HG03025 (cell line): ENCODE data around the gene STK32B.

Experiments
- ATAC-seq: cut with Tn5 transposase; IDR thresholded peaks from one replicate; pipeline ENCODE4 v1.9.1; 2021; ENCODE audit warnings: mild to moderate bottlenecking, moderate library complexity; ENCODE audit not compliant: unreplicated experiment, low FRiP score

STK32B gene

DNA sequence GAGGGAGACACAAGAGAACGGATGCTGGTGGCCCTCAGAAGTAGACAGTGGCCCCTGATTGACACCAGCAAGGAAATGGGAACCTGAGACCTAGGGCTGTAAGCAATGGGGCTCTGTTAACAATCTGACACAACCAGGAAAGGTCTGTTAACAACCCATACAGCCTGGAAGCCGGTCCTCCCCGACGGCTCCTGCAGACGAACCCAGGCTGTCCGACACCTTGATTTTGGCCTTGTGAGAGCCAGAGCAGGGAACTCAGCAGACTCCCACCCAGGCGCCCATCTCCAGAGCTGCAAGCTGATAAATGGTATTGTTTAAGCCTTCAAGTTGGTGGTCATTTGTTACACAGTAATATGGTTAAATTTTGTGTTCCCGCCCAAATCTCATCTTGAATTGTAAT lies 21.8 kb upstream of the STK32B start:
- no peak for ATAC-seq

DNA sequence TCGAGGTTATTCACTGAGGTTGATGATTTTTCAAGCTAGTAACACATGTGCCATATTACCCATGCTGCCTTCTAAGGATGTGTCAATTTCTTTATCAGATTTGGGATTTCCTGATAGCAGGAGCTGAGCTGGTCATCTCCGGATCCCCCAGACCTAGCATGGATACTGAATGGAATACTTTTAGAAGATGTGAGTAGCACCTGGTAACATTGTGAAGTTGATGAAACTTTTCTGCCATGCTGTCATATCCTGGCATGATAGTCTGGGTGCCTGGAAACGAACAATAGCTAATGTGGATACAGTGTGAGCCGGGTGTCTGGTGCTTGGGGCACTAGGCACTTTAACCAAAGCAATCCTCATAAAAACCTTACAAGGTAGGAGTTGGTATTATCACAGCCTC lies 21.1 kb upstream of the STK32B start:
- ATAC-seq, result no peak

GRCh38 chr4:5030927-5031326 lies 20.4 kb upstream of the STK32B start:
- ATAC-seq, result no peak

DNA sequence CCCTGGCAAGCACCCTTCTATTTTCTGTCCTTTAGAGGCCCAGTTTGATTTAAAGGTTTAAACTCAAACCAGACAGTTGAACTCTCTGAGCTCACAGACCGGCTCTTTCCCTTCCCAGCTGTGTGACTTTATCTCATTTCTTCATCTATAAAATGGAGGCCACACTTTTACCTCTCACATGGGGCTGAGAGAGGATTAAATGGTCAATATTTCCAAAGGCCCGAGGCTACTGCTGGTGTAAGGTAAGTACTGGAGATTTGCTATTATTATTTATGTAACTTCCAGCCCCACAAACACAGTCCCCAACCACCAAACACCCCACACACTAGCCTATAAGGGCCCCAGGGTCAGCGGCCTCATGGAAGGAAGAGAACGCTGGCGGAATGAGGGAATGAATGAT lies 18.5 kb upstream of the STK32B start:
- ATAC-seq, result no peak

- no peak for ATAC-seq
These were observed 17.9 kb upstream of the STK32B start for GRCh38 chr4:5033281-5033841.

- no peak for ATAC-seq
These were observed 17.1 kb upstream of the STK32B start for GRCh38 chr4:5034206-5034605.

GRCh38 chr4:5036239-5036638 lies 15.0 kb upstream of the STK32B start:
- ATAC-seq, result no peak

DNA sequence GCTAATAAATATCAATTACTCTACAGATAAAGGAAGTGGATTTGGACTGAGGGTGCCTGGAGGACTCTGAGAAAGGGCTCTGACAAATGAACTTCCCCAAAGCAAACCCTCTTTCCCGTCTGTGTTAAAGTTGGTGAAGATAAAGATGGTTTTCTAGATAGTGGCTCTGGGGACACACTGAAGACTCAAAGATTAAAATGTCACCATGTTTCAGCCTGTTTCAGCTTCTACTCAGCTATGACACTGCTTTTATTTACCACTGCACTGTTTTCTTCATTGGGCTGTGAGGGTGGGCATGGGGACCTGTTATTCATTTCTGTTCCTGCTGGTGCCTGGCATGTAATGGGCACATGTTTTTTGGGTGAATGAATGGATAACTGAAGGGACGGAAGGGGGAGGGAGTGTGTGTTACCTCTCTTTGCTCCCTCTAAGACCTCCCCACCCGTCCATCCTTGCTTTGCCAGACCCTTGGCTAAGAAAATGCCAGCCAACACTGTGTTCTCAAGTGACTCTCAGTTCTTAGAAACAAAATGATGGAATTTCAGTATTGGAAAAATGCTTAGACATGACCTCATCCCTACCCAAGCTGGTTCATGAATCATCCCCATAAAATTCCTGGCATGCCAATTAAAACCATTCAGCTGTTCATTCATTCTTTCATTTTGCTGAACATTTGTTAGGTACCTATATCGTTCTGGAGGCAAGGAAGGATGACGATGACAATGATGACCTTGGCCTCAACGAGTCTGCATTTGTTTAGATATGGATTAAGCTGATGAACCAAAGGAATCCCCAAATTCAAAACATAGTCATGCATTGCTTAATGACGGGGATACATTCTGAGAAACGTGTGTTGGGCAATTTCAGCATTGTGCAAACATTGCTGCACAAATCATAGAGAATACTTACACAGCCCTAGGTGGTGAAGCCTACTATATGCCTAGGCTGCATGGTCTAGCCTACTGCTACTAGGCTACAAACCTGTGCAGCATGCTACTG lies 13.4 kb upstream of the STK32B start:
- ATAC-seq, result no peak

- ATAC-seq, result no peak
These were observed 11.5 kb upstream of the STK32B start for GRCh38 chr4:5039800-5040199.

DNA sequence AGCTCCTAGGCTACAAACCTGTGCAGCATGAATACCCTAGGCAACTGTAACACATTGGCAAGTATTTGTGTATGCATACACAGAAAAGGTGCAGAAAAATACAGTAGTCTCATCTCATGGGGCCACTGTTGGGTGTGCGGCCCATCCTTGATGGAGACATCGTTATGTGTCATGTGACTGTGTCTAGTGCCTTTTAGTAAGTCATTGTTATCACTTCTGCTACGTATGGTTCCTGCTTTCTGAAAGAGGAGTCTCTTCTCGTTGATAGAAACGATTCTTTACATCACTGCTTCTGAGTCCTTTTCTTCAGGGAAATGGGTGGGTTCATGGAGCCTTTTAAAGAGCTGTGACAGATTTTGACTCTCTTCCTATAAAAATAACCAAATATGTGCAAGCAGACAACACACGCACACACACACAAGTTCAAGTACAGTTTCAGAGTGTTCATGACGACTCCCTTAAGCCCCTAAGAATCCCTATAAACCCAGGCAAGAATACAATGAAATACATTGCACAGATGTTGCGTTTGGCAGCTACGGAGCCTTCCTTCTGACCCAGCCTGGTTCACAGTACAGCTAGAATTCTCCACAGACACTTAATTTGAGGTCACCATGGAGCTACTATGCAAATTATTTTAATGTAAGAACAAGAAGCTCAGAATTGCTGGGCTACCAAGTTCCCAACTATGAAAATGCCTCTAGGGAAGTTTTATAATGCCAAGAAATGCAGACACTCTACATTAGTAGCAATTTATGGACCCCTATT lies 10.2 kb upstream of the STK32B start:
- no peak for ATAC-seq

DNA sequence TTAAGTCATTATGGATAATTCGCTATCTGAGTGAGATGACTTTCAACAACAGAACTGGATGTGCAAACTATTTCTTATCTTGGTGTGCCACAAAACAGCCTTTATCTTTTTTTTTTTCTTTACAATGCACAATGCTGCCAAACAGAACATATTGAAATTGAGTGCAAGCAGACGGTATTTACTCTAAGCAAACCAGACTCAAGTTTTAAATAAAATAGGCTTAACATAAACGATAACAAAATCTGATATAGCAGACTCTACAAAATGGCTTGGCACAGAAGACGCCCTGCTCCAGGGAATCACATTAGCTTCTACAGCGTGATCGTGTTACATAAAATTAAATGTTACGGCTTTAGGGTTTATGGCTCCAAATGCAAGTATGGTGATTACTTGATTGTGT lies 9.6 kb upstream of the STK32B start:
- ATAC-seq, result no peak

DNA sequence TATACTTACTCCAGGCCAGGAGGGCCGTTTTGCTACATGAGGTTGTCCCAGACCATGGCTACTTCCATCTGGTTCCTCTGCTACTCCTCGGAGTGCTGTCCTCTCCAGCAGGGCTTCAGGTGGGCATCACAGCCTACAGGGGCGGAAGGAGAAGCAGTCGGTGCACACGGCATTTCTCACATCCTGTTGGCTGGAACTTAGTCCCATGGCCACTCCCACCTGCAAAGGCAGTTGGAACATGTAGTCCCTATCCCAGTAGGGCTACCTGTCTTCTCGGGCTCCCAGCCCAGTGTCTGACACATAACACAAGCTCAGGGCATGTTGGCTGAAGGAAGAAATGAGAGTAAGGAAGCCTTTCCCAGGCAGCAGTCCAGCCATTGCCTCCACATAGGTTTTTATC lies 7.7 kb upstream of the STK32B start:
- ATAC-seq, result no peak

DNA sequence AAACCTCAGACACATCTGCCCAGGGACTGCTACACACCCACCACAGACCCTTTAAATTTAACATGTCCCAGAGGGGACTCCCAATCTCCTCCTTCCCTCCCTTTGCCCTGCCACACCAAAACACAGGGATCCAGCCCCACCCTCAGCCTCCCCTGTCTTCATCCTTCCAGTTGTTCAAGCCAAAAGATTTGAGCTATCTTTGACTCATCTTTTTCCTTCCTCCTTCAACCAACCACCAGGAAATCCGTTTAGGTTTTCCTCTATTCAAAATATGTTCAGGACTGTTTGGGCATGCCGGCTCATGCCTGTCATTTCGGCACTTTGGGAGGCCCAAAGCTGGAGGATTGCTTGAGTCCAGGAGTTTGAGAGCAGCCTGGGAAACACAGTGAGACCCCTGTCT lies 6.9 kb upstream of the STK32B start:
- ATAC-seq, result no peak

GRCh38 chr4:5045097-5045496 lies 6.2 kb upstream of the STK32B start:
- no peak for ATAC-seq

DNA sequence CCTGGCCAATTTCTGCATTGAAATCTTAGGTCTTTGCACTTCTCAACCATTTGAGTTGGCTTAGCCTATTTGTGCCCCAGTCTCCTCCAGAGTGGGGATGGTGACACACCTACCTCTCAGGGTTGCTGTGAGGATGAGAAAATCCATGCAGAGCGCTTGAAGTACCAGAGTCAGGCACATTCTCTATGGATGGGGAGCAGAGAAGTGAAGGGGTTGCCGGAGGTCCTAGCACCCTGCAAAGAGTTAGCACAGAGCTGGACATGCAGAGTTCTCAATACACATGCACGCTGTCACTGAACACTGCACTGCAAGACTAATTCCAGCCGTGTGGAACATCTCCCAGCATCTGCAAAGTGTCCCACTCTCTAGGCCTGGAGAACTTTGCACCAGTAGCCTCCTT lies 2.6 kb upstream of the STK32B start:
- no peak for ATAC-seq

DNA sequence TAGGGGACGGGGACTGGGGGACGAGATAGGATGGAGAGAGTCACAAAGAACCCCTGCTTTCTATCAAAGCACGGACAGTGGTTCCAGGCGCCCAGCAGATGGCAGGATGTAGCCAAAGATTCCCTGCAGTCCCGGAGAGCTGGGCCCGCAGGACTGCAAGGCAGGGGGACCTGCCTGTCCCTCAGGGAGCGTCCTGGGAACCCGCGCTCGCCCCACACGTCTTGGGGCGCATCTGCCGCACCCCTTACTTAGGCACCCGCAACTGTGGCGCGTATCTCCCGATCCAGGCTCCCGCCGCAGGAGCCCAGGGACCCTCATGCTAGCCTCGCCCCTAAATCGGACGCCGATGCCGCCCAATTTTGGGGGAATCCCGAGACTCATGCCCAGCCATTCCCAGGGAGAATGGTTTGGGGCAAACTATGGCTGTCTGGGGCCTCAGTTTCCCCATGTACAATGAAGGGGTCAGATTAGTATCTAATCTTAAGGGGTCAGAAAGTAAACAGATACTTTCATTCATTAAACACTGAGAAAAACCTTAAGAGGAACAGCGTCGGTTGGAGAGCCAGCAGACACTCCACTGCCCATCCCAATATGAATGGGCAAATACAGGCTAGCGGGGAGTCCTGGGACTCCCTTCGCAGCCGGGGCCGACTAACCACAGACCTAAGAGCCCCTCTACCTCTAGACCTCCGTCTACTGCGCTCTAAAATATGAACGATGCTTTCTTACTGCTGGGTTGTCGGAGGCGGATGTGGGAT lies 581 bp upstream of the STK32B start:
- ATAC-seq, result no peak

- no peak for ATAC-seq
These were observed 973 bp downstream of the STK32B start for GRCh38 chr4:5052204-5052702.

DNA sequence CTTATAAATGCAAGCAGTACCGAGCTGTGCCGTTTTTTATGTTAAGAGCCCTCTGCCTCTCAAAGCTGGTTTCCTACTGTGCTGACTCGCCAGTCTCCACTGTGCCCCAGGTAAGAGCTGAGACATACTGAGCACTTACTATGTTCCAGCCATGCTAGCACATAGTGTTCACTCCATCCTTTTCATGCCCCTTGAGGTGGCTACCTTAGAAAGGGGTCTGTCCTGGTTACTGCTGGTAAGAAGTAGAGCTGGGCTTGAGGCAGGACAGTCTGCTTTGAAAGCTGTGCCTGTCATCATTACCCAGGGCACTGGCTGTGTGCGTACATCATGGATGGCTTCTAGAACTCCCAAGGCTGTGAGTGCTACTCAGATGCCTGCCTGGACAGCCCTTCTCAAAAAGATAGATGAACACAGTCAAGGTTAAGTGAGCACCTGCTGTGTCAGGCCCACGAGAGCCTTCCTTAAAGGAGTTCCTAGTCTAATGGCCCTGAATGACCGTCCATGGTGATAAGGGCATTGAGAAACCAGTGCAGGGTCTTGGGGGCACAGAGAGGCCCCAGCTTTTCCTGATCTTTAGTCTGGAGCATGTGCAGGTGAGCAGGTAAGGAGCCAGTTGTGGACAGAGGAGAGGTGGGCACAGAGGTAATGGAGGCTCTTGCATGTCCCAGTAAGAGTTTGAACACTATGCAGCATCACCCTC lies 1.6 kb downstream of the STK32B start:
- no peak for ATAC-seq

- ATAC-seq, result no peak
These were observed 3.3 kb downstream of the STK32B start for GRCh38 chr4:5054532-5054931.

DNA sequence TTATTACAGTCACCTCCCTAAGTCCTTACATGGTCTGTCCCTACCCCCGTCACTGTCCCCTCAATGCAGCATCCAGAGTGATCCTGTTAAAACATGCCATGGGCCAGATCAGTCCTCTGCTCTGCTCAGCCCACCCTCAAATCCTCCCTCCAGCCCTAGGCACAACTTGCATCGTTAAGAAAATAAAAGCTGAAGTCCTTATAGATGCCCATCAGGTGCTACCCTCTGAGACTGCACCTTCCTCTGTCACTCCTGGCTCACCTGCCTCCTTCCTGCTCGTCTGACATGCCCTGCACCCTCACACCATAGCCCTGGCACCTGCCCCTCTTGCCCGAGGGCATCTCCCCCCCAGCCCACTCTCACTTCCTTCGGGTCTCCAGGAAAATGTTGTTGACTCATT lies 4.1 kb downstream of the STK32B start:
- no peak for ATAC-seq
